Measurements from ENCODE around the gene SNAP23.

GRCh38 chr15:42483677-42484076, 11.8 kb upstream of the SNAP23 start:
- TF ChIP-seq, protein P1, sequence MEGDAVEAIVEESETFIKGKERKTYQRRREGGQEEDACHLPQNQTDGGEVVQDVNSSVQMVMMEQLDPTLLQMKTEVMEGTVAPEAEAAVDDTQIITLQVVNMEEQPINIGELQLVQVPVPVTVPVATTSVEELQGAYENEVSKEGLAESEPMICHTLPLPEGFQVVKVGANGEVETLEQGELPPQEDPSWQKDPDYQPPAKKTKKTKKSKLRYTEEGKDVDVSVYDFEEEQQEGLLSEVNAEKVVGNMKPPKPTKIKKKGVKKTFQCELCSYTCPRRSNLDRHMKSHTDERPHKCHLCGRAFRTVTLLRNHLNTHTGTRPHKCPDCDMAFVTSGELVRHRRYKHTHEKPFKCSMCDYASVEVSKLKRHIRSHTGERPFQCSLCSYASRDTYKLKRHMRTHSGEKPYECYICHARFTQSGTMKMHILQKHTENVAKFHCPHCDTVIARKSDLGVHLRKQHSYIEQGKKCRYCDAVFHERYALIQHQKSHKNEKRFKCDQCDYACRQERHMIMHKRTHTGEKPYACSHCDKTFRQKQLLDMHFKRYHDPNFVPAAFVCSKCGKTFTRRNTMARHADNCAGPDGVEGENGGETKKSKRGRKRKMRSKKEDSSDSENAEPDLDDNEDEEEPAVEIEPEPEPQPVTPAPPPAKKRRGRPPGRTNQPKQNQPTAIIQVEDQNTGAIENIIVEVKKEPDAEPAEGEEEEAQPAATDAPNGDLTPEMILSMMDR (IDR thresholded peaks at IDR 0.05; ENCODE audit: low read length), result no peak
- no peak for TF ChIP-seq EZH2 (IDR thresholded peaks at IDR 0.05; ENCODE audit: borderline replicate concordance, low read length)
